Skeletal muscle tissue (tissue), 4 donors: Measurements from ENCODE around the gene SRSF9. TPM values are rescaled to one million over a fixed set of nuclear protein-coding genes. Genes with fewer than 3 reads are reported as not detected.
"Not testable (repeated sequence)": the region's sequence is repeated elsewhere in the genome, so short reads cannot be mapped to it uniquely, and the experiment has no call there.

Experiments
- H3K27ac ChIP-seq: one replicate; pipeline ENCODE4 v1.7.0; 2013; ENCODE audit warnings: mild to moderate bottlenecking, low read depth, low read length, inconsistent platforms
- H3K27me3 ChIP-seq, 3 donors: one replicate each; pipeline ENCODE4 v1.7.0; 2013; ENCODE audit warnings: low read length in 3 of 3; ENCODE audit not compliant: control insufficient read depth in 3 of 3, insufficient read depth in 3 of 3
- H3K36me3 ChIP-seq, 3 donors: one replicate each; pipeline ENCODE4 v1.7.0; 2013; ENCODE audit warnings: low read length in 3 of 3; ENCODE audit not compliant: control insufficient read depth in 3 of 3, insufficient read depth in 3 of 3
- H3K4me1 ChIP-seq, 3 donors: one replicate each; pipeline ENCODE4 v1.7.0; 2013; ENCODE audit warnings: low read length in 3 of 3, mild to moderate bottlenecking in 3 of 3; ENCODE audit not compliant: control insufficient read depth in 3 of 3, insufficient read depth in 3 of 3
- H3K4me3 ChIP-seq, 3 donors: one replicate each; pipeline ENCODE4 v1.7.0; 2013; ENCODE audit warnings: low read length in 3 of 3
- H3K9ac ChIP-seq, 3 donors: one replicate each; pipeline ENCODE4 v1.7.0; 2013; ENCODE audit warnings: low read length in 3 of 3, mild to moderate bottlenecking in 3 of 3, moderate library complexity in 2 of 3, low read depth in 1 of 3
- H3K9me3 ChIP-seq, 3 donors: one replicate each; pipeline ENCODE4 v1.7.0; 2013; ENCODE audit warnings: low read length in 3 of 3; ENCODE audit not compliant: control insufficient read depth in 3 of 3
- total RNA-seq: library from RNA; depleted of rRNA; stranded (reverse); fragments of >200 nt; gene quantifications from one replicate; pipeline ENCODE4 v1.2.3, GENCODE V29; 2014
- donor health status: Osteomylitis.

Gene SRSF9
- total RNA-seq, 1 donor from 2014 or later = 79.9 TPM

GRCh38 chr12:120457133-120457532 lies 12.4 kb downstream of the SRSF9 start:
- Histone ChIP-seq H3K36me3 (peaks cover 35 to 54% (median 52%) of the 10 kb centered on the region in 3 donors), H3K27ac (no peak overlapping the region), H3K27me3 (no peaks in the 10 kb centered on the region), H3K4me1 (no peaks in the 10 kb centered on the region), H3K9ac (no peak overlapping the region), H3K9me3 (no peaks in the 10 kb centered on the region), H3K4me3 (no peak overlapping the region)

GRCh38 chr12:120455302-120455701 lies 14.2 kb downstream of the SRSF9 start:
- Histone ChIP-seq H3K27ac (no peak overlapping the region), H3K9me3 (no peaks in the 10 kb centered on the region), H3K4me3 (no peak overlapping the region), H3K4me1 (no peaks in the 10 kb centered on the region), H3K36me3 (peaks cover 28 to 44% (median 42%) of the 10 kb centered on the region in 3 donors), H3K27me3 (no peaks in the 10 kb centered on the region), H3K9ac (no peak overlapping the region)

- H3K36me3 ChIP-seq = peaks cover 22 to 35% (median 35%) of the 10 kb centered on the region in 3 donors
- H3K9me3 ChIP-seq = no peaks in the 10 kb centered on the region
- no peak overlapping the region for H3K9ac ChIP-seq
- H3K4me1 ChIP-seq = no peaks in the 10 kb centered on the region
- H3K27me3 ChIP-seq = no peaks in the 10 kb centered on the region
- no peak overlapping the region for H3K27ac ChIP-seq
- no peak overlapping the region for H3K4me3 ChIP-seq
Measured at GRCh38 chr12:120453977-120454376, 15.6 kb downstream of the SRSF9 start.

DNA sequence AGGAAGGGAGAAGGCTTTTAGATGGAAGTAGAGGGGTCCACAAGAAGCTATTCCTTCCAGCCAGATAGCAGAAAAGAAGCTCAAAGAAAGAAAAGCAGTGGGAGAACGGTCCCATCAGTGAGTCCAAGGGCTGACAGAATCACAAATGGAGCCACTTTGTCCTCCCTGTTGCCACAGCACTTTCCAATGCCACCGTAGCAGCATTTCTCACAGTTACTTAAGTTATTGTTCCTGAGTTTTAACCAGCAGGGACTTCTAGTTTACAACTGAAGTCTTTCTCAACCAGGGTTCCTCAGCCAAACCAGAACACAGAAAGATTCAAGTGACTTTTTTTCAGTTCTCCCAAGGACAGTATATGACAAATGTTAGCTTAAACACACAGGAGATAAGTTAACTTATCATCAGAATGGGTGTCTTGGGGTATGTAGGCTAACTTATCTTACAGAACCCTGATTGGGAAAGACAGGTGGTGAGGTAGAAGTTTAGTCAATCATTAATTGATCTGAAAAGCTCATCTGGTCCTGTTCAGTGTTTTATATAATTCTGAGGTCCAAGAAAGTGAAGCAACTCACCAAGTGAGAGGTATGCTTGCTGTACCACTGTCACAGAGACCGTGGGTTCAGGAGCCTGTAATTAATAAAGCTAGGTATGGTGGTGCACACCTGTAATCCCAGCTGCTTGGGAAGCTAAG lies 16.3 kb downstream of the SRSF9 start:
- Histone ChIP-seq H3K27me3 (no peaks in the 10 kb centered on the region), H3K4me1 (no peaks in the 10 kb centered on the region), H3K4me3 (no peak overlapping the region), H3K9me3 (no peaks in the 10 kb centered on the region), H3K9ac (no peak overlapping the region), H3K36me3 (peaks cover 22 to 29% (median 29%) of the 10 kb centered on the region in 3 donors), H3K27ac (no peak overlapping the region)

DNA sequence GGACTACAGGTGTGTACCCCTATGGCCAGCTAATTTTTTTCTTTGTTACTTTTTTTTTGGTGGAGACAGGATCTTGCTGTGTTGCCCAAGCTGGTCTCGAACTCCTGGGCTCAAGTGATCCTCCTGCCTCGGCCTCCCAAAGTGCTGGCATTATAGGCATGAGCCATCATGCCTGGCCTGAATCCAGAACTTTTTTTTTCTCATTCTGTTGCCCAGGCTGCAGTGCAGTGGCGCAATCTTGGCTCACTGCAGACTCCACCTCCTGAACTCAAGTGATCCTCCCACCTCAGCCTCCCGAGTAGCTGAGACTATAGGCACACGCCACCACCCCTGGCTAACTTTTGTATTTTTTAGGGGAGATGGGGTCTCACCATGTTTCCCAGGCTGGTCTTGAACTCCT lies 17.0 kb downstream of the SRSF9 start:
- not testable (repeated sequence) for H3K9me3 ChIP-seq, H3K27ac ChIP-seq, H3K9ac ChIP-seq, H3K4me1 ChIP-seq, H3K4me3 ChIP-seq, H3K27me3 ChIP-seq
- peaks cover 20 to 29% (median 29%) of the 10 kb centered on the region in 3 donors for H3K36me3 ChIP-seq

DNA sequence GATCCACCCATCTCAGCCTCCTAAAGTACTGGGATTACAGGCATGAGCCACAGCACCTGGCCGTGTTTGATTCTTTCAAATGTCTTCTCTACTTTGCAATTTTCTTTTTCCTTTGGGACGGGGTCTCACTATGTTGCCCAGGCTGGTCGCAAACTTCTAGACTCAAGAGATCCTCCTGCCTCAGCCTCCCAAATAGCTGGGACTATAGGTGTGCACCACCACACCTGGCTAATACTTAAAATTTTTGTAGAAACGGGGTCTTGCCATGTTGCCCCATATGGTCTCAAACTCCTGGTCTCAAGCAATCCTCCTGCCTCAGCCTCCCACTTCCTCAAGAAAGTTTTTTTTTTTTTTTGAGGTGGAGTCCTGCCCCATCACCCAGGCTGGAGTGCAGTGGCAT lies 21.6 kb downstream of the SRSF9 start:
- H3K4me1 ChIP-seq = peaks cover 15 to 33% (median 21%) of the 10 kb centered on the region in 3 donors
- peaks cover 11 to 30% (median 24%) of the 10 kb centered on the region in 3 donors for H3K36me3 ChIP-seq
- no peaks in the 10 kb centered on the region for H3K9me3 ChIP-seq
- H3K9ac ChIP-seq = no peak overlapping the region
- H3K4me3 ChIP-seq = no peak overlapping the region
- no peaks in the 10 kb centered on the region for H3K27me3 ChIP-seq
- no peak overlapping the region for H3K27ac ChIP-seq

DNA sequence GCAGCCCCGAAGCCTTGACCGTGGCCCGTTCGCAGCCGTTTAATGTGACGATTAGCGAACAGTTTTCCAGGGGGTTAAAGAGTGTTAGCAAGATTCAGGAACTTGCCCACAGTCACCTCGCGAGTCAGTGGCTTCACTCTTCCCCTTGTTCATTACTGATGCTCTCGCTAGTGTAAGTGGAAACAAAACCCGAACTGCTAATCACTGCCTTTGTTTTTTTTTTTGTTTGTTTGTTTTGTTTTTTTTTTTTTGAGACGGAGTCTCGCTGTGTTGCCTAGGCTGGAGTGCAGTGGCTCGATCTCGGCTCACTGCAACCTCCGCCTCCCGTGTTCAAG lies 22.7 kb downstream of the SRSF9 start:
- Histone ChIP-seq H3K36me3 (peaks cover 11 to 32% (median 28%) of the 10 kb centered on the region in 3 donors), H3K4me1 (peaks cover 15 to 33% (median 21%) of the 10 kb centered on the region in 3 donors), H3K9ac (peak overlapping the region; percentile 95 to 99 (median 97)), H3K4me3 (peak overlapping the region; percentile 98 to 100 (median 99)), H3K27ac (peak overlapping the region; percentile 88)
- not testable (repeated sequence) for H3K9me3 ChIP-seq, H3K27me3 ChIP-seq

GRCh38 chr12:120445911-120446843 lies 23.4 kb downstream of the SRSF9 start, which contains the start of the genes GATC and TRIAP1:
Gene GATC (plus strand): TSS chr12:120446444. CDS start chr12:120446481, 37 bp downstream.
Gene TRIAP1 (minus strand): TSS chr12:120446384. CDS start chr12:120446372, 12 bp downstream.
- no peaks in the 10 kb centered on the region for H3K27me3 ChIP-seq
- peak within 1 kb of the TSS; percentile 98 to 100 (median 99) for H3K4me3 ChIP-seq
- H3K36me3 ChIP-seq = peaks cover 12 to 32% (median 28%) of the 10 kb centered on the region in 3 donors
- H3K27ac ChIP-seq = peak within 1 kb of the TSS; percentile 88
- peaks cover 15 to 33% (median 21%) of the 10 kb centered on the region in 3 donors for H3K4me1 ChIP-seq
- H3K9me3 ChIP-seq = no peaks in the 10 kb centered on the region
- peak within 1 kb of the TSS; percentile 95 to 99 (median 97) for H3K9ac ChIP-seq

- Histone ChIP-seq H3K36me3 (peaks cover 19 to 41% (median 29%) of the 10 kb centered on the region in 3 donors), H3K4me3 (no peak overlapping the region), H3K27ac (no peak overlapping the region)
Measured at GRCh38 chr12:120444676-120445075, 24.9 kb downstream of the SRSF9 start.

More at GRCh38 chr12:120444676-120445075, 24.9 kb downstream of the SRSF9 start:
- H3K4me1 ChIP-seq = peaks cover 15 to 36% (median 21%) of the 10 kb centered on the region in 3 donors
- no peaks in the 10 kb centered on the region for H3K9me3 ChIP-seq
- no peak overlapping the region for H3K9ac ChIP-seq
- no peaks in the 10 kb centered on the region for H3K27me3 ChIP-seq
